Measurements from ENCODE around the gene C1orf174.

Gene C1orf174

DNA sequence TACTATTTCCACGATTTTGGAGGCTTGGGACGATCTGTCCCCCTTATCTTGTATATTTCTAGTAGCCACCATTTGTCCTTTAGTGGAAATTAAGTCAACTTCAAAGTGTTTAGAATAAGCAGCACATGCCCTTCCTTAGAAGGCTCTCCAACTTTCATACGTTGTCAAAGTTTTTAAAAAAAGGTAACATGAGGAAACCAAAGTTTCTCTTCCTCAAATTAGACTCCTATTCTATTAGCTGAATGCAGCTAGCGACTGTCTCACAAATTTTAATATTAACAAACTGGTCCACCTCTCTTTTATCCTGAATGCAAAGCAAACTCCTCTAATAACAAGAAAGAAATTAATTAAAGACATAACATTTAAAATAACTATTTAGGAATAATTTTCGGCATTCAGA lies 6.9 kb downstream of the C1orf174 start:
- DNase-seq = no peak

DNA sequence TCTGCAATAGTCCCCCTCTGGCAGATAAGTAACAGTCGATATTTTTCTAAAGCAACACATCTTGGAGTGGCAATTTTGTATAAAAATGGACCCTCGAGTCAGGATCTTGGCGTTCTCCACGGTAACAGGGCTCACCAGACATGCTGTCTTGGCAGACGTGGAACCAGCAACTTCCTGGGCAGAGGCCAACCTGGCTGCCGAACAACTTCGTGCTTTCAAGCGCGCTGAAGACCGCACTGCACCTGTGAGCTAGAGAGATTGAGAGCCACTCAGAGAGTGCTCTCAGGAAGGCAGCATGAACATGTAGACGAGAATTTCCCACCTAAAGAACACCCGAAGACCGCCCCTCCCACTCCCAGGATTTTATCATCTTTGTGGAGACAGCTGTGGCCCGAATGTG lies 7.3 kb downstream of the C1orf174 start:
- no peak for DNase-seq

DNA sequence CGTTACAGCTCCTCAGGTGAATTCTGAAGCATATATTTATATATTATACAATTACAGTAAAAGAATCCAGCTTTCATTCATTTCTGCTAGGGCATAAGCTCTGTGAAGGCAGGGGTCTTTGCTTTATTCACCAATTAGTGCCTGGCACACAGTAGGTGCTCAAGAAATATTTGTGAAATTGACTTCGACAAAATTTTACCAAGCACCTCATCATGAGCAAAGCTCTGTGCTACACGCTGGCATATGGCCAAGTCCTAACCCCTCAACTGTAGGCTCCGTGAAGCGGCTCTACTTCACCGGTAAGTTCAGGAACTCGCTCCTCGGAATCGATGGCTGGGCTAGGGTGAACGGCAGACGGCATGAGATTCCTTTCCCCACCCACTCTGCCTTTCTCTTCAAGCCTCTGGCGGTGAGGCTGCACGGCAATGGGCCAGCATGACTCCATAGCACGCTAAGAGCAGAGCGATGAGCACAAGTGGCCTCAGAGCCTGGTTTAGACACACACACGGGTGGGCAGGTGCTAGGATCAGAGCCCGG lies 8.7 kb downstream of the C1orf174 start:
- no peak for DNase-seq

DNA sequence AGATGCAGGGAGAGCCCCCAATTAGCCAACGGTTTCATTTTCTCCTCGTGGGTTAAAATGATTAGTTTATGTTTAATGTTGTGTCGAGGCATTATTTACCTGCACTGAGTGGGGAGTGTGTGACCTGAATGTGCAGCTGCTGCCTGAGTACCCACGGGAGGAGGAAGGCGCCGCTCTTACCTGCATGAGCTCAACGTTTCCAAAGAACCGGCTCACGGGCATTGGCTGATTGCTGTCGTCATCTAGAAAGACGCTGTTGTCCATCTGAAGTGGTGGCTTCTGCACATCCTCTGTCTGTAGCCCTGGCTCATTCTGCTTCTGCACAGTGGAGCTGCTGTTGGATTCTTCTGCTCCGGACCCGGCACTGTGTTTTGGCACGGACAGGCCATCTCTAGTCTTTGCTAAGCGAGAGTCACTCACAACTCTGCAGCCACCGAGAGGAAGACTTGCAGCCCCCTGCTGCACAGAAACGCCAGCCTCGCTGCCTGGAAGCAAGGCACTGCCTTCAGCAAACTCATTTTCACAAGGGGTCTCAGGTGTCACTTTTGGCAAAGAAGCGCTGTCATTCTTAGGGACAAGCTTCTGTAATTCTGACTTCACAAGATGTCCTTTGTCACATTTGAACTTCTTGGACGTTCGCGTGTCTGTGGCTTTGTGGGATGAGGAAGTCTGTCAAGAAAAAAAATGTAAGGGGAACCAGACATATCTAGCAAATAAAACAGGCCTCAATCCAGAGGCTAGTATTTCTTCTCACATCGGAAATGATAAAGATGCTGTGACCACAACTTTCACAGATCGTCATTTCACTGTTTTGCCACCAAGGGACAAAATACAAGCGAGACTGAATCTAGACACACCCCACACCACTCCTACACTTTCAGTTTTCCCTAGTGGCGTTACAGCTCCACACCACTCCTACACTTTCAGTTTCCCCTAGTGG lies 9.4 kb downstream of the C1orf174 start:
- no peak for DNase-seq

DNA sequence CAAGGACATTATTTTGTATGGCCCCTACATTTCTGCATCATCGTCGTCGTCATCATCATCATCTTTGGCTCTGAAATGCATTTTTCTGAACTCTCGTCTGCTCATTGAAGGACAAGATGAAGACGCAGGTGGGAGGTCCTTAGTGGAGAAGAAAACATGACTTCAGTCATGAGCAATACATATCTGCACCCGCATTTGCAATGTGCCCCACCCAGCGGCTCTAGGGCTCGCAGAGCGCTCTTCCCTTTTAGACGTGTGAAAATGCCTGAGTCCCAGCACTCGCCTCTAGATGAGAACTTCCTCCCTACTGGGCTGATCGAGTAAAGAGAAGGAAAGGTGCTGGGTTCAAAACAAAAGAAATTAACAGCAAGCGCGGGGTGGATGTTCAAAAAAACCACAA lies 10.1 kb downstream of the C1orf174 start:
- no peak for DNase-seq

DNA sequence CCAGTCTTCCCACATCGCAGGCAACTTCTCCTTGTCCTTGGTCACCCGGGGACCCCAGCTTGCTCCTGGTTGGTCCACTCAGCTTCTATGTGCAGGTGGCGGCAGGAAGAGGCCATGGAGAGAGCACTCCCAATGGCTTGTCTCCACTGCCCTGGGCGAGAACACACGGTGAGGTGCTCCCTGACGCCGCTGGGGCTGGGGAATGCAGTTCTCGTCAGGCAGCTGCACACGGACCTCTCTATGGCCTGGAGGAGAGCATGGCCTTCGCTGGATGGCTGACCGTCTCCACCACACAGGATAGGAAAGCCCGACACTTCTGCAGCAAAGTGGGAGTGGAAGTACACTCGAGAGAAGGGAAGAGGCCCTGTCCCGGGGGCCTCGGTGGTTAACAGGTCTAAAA lies 11.8 kb downstream of the C1orf174 start:
- no peak for DNase-seq

DNA sequence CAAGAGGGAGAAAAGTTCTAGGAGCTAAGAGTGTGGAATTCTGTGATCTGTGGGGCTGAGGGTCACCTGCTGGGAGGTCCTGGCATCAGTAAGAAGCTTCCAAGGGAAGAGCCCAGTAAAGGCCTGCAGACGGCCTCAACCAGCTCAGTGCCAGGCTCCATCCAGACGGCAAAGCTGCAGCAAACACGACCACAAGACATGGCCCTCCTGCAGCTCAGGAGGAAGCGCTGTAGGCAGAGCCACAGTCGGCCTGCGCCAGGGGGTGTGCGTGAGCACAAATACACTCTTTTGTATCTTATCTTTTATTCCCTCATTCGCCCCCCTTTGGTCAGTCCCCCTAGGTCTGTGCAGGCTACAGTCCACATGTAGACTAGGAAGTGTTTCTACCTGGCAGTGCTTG lies 13.4 kb downstream of the C1orf174 start:
- DNase-seq = no peak

DNA sequence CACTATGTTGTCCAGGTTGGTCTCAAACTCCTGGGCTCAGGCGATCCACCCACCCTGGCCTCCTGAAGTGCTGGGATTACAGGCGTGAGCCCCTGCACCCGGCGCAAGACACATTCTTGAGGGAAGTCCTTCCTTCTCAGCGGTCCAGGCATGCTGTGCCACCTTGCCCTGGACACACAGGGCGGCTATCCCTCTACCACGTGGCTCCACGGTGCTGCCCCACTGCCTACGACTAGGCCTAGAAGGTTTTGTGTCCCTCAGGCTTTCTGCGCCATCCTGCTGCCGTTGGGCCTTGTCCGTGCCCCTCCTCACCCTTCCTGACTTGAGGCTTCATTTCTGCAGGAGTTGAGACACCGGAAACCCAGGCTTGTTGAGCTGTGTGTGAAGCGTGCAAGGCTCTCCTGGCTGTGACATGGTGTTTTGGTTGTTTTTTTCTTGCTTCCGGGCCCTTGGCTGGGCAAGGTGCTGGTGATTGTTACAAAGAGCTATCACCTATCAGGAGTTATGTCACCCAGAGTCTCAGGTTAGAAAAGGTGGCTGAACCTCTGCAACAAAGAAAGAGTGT lies 13.9 kb downstream of the C1orf174 start:
- no peak for DNase-seq

DNA sequence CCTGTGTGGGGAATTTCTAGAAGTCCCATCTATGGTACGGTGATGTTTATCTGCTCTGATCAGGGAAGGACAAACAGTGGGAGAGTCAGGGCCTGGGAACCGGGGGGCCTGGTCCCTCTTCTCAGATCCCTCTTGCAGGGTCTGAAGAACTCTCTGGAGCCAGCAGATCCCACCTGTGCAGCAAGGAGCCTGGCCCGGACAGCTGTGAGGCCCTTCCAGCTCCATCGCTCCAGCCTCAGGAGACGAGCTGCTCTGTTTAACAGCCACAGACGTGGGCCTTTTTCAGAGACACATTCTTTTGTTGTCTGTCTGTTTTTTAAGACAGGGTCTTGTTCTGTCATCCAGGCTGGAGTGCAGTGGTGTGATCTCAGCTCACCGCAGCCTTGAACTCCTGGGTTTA lies 14.5 kb downstream of the C1orf174 start:
- DNase-seq = no peak

DNA sequence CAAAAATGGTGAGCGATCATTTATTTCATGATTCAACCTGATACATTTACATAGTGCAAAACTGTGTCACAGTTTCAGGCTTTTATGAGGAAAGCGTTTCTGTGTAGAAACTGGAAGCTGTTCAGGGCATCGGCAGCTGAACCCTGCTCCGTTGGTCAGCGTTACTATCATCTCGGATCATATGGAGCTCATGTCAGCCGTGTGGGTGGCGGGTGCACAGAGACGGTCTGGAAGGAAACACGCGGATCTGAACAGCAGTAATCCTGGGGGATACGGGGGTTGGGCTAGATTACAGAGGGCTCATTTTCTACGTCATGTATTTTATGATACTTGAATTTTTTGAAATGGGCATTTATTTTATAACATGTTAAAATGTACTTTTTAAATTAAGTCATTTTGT lies 15.1 kb downstream of the C1orf174 start:
- no peak for DNase-seq

DNA sequence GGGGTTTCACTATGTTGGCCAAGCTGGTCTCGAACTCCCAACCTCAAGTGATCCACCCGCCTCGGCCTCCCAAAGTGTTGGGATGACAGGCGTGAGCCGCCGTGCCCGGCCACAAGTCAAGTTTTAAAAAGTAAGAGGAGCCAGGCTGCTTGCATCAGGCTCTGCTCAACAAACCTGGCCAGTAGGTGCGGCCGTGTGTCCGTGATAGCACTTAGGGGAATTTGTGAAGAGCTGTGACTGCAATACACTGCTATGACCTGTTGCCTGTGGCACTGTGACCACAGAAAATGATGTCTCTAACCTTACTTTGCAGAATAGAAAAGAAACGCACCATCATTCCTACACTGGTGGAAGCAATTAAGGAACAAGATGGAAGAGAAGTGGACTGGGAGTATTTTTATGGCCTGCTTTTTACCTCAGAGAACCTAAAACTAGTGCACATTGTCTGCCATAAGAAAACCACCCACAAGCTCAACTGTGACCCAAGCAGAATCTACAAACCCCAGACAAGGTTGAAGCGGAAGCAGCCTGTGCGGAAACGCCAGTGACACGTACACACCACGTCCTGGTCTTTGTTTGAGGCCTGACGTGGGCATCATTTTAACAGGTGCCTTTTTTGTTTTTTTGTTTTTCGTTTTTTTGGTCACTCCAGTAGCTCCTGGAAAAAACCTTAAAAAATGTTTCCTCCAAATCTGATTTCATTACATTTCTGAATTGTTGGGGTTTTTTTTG lies 16.7 kb downstream of the C1orf174 start:
- DNase-seq = no peak

DNA sequence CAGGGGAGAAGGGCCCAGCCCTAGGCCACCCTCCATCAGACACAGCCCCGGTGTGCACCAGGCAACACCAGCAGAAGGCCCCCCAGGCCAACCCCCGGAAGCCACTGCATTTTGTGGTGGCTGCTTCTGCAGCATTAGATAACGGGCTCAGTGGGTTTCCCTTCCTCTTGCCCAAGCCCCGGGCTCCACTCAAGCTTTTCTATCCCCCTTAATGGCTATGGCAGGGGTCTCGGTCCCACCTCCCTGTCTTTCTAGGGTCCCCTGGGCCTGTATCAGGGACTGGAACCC lies 18.9 kb downstream of the C1orf174 start:
- DNase-seq = no peak

DNA sequence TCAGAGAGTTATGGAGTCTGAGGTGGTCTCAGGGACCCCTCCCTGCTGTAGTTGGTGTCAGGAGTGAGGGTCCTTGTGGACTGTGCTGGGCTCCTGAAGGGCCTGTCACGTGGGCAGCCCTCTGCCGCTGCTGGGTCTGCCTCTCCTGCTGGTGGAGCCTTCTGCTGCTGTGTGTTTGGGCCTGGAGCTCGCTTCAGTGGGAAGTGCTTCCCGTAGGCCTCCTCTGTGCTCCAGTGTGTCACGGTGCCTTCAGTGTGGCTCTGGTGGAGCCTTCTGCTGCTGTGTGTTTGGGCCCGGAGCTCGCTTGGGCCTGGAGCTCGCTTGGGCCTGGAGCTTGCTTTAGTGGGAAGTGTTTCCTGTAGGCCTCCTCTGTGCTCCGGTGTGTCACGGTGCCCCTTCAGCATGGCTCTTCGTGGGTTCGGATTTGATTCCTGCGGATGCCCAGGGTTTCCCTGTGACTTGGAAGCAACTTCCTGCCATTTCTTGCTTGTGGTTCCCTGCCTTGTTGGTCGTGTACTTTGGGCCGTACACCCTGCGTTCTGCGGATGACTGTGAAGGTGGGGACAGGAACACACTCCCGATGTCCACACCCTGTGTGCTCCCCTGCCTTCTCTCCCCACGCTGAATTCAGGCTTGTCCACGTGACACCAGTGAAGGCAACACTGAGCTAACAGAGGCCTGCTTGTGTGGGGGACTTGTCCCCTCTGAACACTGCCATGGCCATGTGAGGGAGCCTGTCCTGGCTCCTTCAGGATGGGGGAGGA lies 19.5 kb downstream of the C1orf174 start:
- no peak for DNase-seq

DNA sequence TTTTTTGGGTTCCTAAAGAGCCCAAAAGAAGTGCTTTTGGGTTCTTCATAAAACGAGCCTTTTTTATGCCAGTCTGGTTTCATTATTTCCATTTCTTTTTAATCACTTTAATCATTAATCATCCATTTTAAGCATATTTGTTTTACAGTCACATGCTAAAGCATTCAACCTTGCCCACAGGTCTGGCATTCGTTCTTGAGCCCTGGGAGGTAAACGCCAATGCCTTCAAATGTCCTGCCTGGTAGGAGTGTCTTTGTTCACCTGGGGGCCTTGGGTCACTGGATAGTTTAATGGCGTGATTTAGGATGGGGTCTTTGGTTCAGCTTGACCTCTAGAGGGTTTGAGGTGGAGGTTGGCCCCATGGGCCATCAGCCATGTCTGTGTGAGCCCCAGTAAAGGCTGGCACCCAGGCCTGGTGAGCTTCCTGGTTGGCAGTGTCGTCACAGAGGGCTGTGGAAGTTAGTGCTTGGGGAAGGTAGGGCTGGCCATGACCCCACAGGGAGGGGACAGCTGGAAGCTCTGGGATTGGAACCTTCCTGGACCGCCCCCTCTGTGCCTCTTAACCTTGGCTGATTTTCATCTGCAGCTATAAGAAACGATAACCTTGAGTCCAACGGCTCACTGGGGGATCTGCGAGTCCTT lies 20.2 kb downstream of the C1orf174 start:
- DNase-seq = no peak

DNA sequence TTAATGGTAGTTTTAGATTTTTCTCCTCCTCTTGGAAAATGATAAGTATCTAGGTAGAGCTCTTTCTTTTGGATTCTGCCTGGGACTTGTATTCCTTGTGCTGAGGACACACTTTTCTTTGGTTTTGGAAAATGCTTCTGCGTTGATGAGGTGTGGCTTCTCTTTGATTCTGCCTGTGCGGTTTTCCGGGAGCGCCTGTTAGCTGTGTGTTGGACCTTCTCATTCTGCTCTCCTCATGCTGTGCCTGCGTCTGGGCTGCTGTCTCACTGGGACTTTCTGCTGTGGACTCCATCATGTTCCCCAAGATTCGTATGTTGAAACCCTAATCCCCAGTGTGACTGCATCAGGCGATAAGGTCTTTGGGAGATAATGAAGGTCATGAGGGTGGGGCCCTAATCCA lies 21.0 kb downstream of the C1orf174 start:
- DNase-seq = no peak

DNA sequence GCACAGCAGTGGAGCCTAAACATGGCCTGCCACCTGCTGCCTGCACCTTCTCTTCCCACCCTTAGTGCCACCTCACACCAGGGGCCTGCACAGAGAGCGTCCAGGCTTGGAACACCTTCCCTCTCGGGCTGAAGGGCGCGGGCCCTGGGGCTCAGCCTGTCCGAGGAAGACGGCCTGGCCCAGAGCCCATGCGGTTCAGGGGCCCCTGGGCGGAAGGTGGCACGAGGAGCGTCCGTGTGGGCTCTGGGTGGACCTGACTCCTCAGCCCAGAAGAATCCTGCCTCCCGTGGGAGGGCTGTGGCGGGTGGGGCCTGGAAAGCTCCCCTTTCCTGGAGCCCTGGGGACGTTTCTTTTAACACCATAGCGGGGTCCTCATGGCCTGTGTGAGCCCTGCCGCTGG lies 23.4 kb downstream of the C1orf174 start:
- DNase-seq = no peak

DNA sequence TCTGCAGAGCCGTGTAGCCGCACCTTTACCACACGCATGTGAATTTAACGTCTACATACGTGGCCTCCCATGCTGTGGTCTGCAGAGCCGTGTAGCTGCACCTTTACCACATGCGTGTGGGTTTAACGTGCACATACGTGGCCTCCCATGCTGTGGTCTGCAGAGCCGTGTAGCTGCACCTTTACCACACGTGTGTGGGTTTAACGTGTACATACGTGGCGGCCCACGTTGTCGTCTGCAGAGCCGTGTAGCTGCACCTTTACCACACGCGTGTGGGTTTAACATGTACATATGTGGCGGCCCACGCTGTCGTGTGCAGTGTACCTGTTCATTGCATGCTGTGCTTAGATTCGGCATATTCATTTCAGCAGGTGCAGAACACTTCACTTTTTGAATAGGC lies 25.3 kb downstream of the C1orf174 start:
- DNase-seq = no peak

DNA sequence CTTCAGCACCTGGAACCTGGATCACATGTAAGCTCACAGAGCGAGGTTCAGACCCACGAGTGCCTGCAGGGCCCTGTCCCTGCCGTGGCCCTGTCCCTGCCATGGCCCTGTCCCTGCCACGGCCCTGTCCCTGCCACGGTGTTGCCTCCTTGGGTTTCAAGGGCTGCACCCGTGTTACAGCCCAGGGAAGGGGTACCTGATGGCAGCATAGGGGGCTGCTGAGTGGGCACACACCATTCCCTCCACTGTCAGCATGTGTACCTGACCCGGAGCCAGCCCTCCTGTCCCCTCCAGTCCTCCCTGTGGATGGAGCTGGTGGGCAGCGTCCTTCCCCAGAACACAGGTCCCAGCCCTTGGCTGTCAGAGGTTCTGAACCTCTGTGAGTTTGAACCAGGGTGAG lies 27.5 kb downstream of the C1orf174 start:
- no peak for DNase-seq

DNA sequence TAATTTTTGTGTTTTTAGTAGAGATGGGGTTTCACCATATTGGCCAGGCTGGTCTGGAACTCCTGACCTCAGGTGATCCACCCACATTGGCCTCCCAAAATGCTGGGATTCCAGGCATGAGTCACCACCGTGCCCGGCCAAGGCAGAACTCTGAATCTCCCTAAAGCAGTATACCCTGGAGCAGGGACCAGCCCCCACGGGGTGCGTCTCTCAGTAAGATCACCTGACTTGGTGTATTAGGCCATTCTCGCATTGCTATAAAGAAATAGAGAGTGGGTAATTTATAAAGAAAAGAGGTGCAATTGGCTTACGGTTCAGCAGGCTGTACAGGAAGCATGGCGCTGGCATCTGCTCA lies 28.6 kb downstream of the C1orf174 start:
- no peak for DNase-seq

DNA sequence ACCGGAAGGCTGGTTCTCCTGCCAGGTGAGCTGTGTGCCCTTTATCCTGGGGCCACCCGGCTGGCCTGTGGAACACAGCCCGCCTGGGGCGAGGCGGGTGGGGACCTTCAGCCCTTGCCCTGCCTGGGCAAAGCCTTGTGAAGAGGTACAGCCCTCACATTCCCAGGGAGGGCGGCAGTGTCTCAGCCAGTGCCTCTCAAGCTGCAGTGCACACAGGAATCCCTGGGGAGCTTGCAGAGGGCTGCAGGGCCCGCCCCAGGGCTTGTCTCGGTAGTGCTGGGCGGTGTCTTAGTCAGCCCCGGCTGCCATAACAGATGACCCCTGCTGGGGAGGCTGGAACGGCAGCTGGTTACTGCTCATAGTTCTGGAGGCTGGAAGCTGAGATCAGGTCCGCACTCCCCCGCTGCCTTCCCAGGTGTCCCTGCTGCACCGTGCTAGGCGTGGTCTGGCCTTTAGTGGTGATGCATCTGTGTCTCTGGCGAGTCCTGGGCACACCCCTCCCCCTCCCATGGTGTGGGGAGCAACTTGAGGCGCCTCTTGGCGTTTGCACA lies 30.2 kb downstream of the C1orf174 start:
- no peak for DNase-seq

DNA sequence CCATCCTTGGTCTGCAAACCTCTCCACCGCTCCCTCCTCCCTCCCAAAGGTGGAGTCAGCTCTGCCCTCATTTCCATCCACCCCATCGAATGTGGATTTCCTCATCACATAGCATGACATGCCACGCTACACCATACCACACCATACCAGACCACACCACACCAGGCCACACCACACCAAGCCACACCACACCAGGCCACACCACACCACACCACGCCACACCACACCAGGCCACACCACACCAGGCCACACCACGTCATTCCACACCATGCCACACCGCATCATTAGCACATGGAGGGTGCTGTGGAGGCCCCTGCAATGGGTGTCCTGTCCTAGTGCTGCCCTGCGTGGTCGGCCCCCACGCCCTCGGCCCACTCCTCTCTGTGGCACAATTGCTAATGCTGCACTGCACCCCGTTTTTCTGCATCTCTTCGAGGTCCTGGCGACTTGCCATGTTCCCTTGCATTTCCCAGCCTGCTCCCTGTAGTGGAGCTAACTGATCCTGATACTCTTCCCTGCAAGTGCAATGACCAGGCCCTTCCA lies 31.5 kb downstream of the C1orf174 start:
- DNase-seq = no peak

DNA sequence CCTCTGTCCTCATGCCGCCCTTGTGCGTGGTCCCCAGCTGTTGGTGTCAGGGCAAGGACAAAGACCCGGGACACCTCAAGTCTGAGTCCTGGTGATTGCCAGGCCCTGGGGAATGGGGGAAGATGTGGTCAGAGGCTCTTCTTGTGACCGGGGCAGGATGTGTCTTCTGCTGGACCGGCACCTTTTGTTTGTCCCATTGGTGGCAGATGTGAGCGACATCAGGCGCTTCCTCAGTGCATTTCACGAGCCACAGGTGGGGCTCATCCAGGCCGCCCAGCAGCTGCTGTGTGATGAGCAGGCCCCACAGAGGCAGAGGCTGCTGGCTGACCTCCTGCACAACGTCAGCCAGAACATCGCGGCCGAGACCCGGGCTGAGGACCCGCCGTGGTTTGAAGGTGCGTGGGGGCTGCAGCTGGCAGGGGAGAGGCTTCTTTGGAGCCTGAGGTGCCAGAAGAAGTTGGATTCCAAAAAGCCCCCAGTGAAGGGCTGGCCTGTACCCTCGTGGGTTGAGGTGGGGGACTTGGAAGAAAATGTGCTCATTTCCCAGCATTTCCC lies 34.4 kb downstream of the C1orf174 start:
- DNase-seq = no peak

Data from NCI-H526 (cell line).